CD4-positive, alpha-beta T cell treated with Interleukin-21 for 1 hour (primary cell): ENCODE data around the gene DCUN1D2.
"Not testable (repeated sequence)": the region's sequence is repeated elsewhere in the genome, so short reads cannot be mapped to it uniquely, and the experiment has no call there.

ENCODE experiments used
- DNase-seq: peaks from one replicate; pipeline ENCODE4 v3.0.0-alpha.2; 2020

Gene DCUN1D2

GRCh38 chr13:113490496-113491417 lies at the start of gene DCUN1D2:
TSS of gene DCUN1D2 (minus strand) at chr13:113490711. CDS start at chr13:113490669, 42 bp downstream.
- peak; percentile 79 for DNase-seq

GRCh38 chr13:113539822-113540221 lies 49.3 kb upstream of the DCUN1D2 start:
- no peak for DNase-seq

GRCh38 chr13:113539176-113539575 lies 48.7 kb upstream of the DCUN1D2 start:
- DNase-seq = no peak

GRCh38 chr13:113538689-113539058 lies 48.2 kb upstream of the DCUN1D2 start:
- no peak for DNase-seq

GRCh38 chr13:113537909-113538688 lies 47.6 kb upstream of the DCUN1D2 start:
- no peak for DNase-seq

GRCh38 chr13:113537205-113537604 lies 46.7 kb upstream of the DCUN1D2 start:
- DNase-seq = no peak

GRCh38 chr13:113536461-113537110 lies 46.1 kb upstream of the DCUN1D2 start:
- no peak for DNase-seq

GRCh38 chr13:113535381-113535781 lies 44.9 kb upstream of the DCUN1D2 start:
- DNase-seq = no peak

GRCh38 chr13:113534236-113534860 lies 43.8 kb upstream of the DCUN1D2 start:
- DNase-seq = no peak

GRCh38 chr13:113533161-113533840 lies 42.8 kb upstream of the DCUN1D2 start:
- DNase-seq = no peak

GRCh38 chr13:113532156-113532806 lies 41.8 kb upstream of the DCUN1D2 start:
- DNase-seq = no peak

- no peak for DNase-seq
Observed at GRCh38 chr13:113531041-113531873, 40.7 kb upstream of the DCUN1D2 start.

GRCh38 chr13:113528813-113529180 lies 38.3 kb upstream of the DCUN1D2 start:
- no peak for DNase-seq

GRCh38 chr13:113528101-113528812 lies 37.7 kb upstream of the DCUN1D2 start:
- no peak for DNase-seq

- DNase-seq = no peak
Observed at GRCh38 chr13:113527272-113527958, 36.9 kb upstream of the DCUN1D2 start.

- no peak for DNase-seq
Observed at GRCh38 chr13:113526466-113527220, 36.1 kb upstream of the DCUN1D2 start.

GRCh38 chr13:113522438-113522837 lies 31.9 kb upstream of the DCUN1D2 start:
- not testable (repeated sequence) for DNase-seq

- DNase-seq = no peak
Observed at GRCh38 chr13:113520571-113520970, 30.1 kb upstream of the DCUN1D2 start.

- no peak for DNase-seq
Observed at GRCh38 chr13:113519556-113519955, 29.0 kb upstream of the DCUN1D2 start.
